Neural cell (in vitro differentiated cells): ENCODE data around the gene SPOCK1. TPM values are rescaled to one million over a fixed set of nuclear protein-coding genes. Genes with fewer than 3 reads are reported as not detected.

Source experiments
- H2AFZ ChIP-seq: fragments of 200-600, 300-800 bp; sonication (generic), shearing (Covaris generic); 2 replicates; pipeline ENCODE4 v1.6.0; 2014; ENCODE audit warnings: low read depth, mild to moderate bottlenecking, antibody characterized with exemption, low read length, moderate library complexity
- H3F3A ChIP-seq: fragments of 200-600 bp; shearing (Covaris generic); 2 replicates; pipeline ENCODE4 v1.6.1; 2016; ENCODE audit warnings: mild to moderate bottlenecking, moderate library complexity, mixed read lengths, antibody characterized with exemption, low read length; ENCODE audit not compliant: insufficient read depth, poor library complexity, severe bottlenecking
- H3K27ac ChIP-seq: fragments of 200-600, 300-800 bp; sonication (generic), shearing (Covaris generic); 2 replicates; pipeline ENCODE4 v1.5.1; 2014; ENCODE audit warnings: mild to moderate bottlenecking, low read length, moderate library complexity
- H3K27me3 ChIP-seq: fragments of 300-800, 200-600 bp; sonication (generic), shearing (Covaris generic); 2 replicates; pipeline ENCODE4 v1.6.0; 2014; ENCODE audit warnings: mild to moderate bottlenecking, low read depth, low read length, moderate library complexity; ENCODE audit not compliant: insufficient read depth
- H3K36me3 ChIP-seq: fragments of 300-800, 200-600 bp; sonication (generic), shearing (Covaris generic); 2 replicates; pipeline ENCODE4 v1.5.1; 2014; ENCODE audit warnings: mild to moderate bottlenecking, antibody characterized with exemption, low read length, moderate library complexity; ENCODE audit not compliant: insufficient read depth
- H3K4me2 ChIP-seq: fragments of 300-800, 200-600 bp; sonication (generic), shearing (Covaris generic); 2 replicates; pipeline ENCODE4 v1.6.0; 2014; ENCODE audit warnings: mild to moderate bottlenecking, low read length
- H3K4me3 ChIP-seq: fragments of 300-800, 200-600 bp; sonication (generic), shearing (Covaris generic); 2 replicates; pipeline ENCODE4 v1.5.1; 2014; ENCODE audit warnings: mild to moderate bottlenecking, low read length, moderate library complexity
- H3K79me2 ChIP-seq: fragments of 200-600 bp; shearing (Covaris generic); replicated peaks from 2 replicates; pipeline ENCODE4 v1.6.0; 2014; ENCODE audit warnings: mild to moderate bottlenecking, low read length, moderate library complexity; ENCODE audit not compliant: insufficient read depth
- H3K9ac ChIP-seq: fragments of 300-800, 200-600 bp; sonication (generic), shearing (Covaris generic); 2 replicates; pipeline ENCODE4 v1.6.1; 2016; ENCODE audit warnings: mild to moderate bottlenecking, low read length, mixed read lengths
- H3K9me2 ChIP-seq: fragments of 200-600 bp; shearing (Covaris generic); 2 replicates; pipeline ENCODE4 v1.6.1; 2016; ENCODE audit warnings: mild to moderate bottlenecking, low read length, mixed read lengths; ENCODE audit not compliant: insufficient read depth
- H3K9me3 ChIP-seq: fragments of 200-600, 300-800 bp; sonication (generic), shearing (Covaris generic); 2 replicates; pipeline ENCODE4 v1.6.1; 2016; ENCODE audit warnings: mild to moderate bottlenecking, mixed run types, low read length, moderate library complexity, mixed read lengths
- H4K20me1 ChIP-seq: fragments of 200-600 bp; shearing (Covaris generic); 2 replicates; pipeline ENCODE4 v1.6.1; 2016; ENCODE audit warnings: mild to moderate bottlenecking, mixed run types; ENCODE audit not compliant: insufficient read depth
- CTCF ChIP-seq: fragments of 450-650 bp; IDR thresholded peaks from 2 replicates; pipeline ENCODE4 v1.5.1; 2014; ENCODE audit warnings: antibody characterized with exemption, mild to moderate bottlenecking, moderate library complexity; ENCODE audit not compliant: poor library complexity, severe bottlenecking
- EP300 ChIP-seq: fragments of 450-650 bp; conservative IDR thresholded peaks from 2 replicates; pipeline ENCODE4 v1.6.1; 2014; ENCODE audit warnings: antibody characterized with exemption, mild to moderate bottlenecking, moderate library complexity; ENCODE audit not compliant: poor library complexity, severe bottlenecking
- EZH2 ChIP-seq: fragments of 200-600, 300-800 bp; shearing (Covaris generic), sonication (generic); IDR thresholded peaks from 2 replicates; pipeline ENCODE4 v1.6.1; 2014; ENCODE audit warnings: antibody characterized with exemption, low read length, borderline replicate concordance, mild to moderate bottlenecking; ENCODE audit not compliant: insufficient read depth, poor library complexity, severe bottlenecking
- MXI1 ChIP-seq: fragments of 450-650 bp; conservative IDR thresholded peaks from 2 replicates; pipeline ENCODE4 v1.6.1; 2014; ENCODE audit warnings: antibody characterized with exemption, mild to moderate bottlenecking; ENCODE audit not compliant: poor library complexity, severe bottlenecking
- POLR2AphosphoS5 ChIP-seq: IDR thresholded peaks from 2 replicates; pipeline ENCODE4 v1.6.1; 2012
- RAD21 ChIP-seq: fragments of 450-650 bp; conservative IDR thresholded peaks from 2 replicates; pipeline ENCODE4 v1.6.1; 2014; ENCODE audit warnings: antibody characterized with exemption, mild to moderate bottlenecking, moderate library complexity
- REST ChIP-seq: IDR thresholded peaks from 2 replicates; pipeline ENCODE4 v1.6.1; 2012; ENCODE audit warnings: borderline replicate concordance
- SMC3 ChIP-seq: fragments of 450-650 bp; conservative IDR thresholded peaks from 2 replicates; pipeline ENCODE4 v1.6.1; 2014; ENCODE audit warnings: antibody characterized with exemption, mild to moderate bottlenecking, moderate library complexity; ENCODE audit not compliant: poor library complexity
- TAF1 ChIP-seq: IDR thresholded peaks from 2 replicates; pipeline ENCODE4 v1.6.1; 2012; ENCODE audit warnings: low read depth
- polyA plus RNA-seq: library from polyadenylated mRNA; depleted of rRNA; stranded (reverse); fragments of >200 nt; gene quantifications from 2 replicates; pipeline ENCODE4 v1.2.3, GENCODE V29; 2014

Gene SPOCK1
- polyA plus RNA-seq, 1 donor from 2014 or later: 33.6 TPM

- no peaks in the 10 kb centered on the region for H3K79me2 ChIP-seq
Observed at GRCh38 chr5:137174196-137174595, 324.9 kb downstream of the SPOCK1 start.

GRCh38 chr5:137172258-137172657, 326.9 kb downstream of the SPOCK1 start:
- no peak overlapping the region for H3K9ac ChIP-seq
- H3K27me3 ChIP-seq: no peaks in the 10 kb centered on the region
- no peak overlapping the region for H2AFZ ChIP-seq
- H3K4me3 ChIP-seq: peak overlapping the region; percentile 11
- H3K9me3 ChIP-seq: no peaks in the 10 kb centered on the region
- H3K9me2 ChIP-seq: no peaks in the 10 kb centered on the region
- H3F3A ChIP-seq: no peaks in the 10 kb centered on the region
- no peak overlapping the region for H3K4me2 ChIP-seq
- peak overlapping the region; percentile 21 for H3K27ac ChIP-seq
- no peaks in the 10 kb centered on the region for H3K36me3 ChIP-seq
- H3K79me2 ChIP-seq: no peaks in the 10 kb centered on the region
- no peaks in the 10 kb centered on the region for H4K20me1 ChIP-seq
- TF ChIP-seq RAD21 (no peak), REST (no peak), TAF1 (no peak), EZH2 (no peak), CTCF (no peak), SMC3 (no peak), POLR2AphosphoS5 (no peak)

More at GRCh38 chr5:137174196-137174595, 324.9 kb downstream of the SPOCK1 start:
- no peaks in the 10 kb centered on the region for H3K36me3 ChIP-seq
- TF ChIP-seq CTCF (no peak), REST (no peak), RAD21 (no peak), MXI1 (no peak), EP300 (no peak), TAF1 (no peak), POLR2AphosphoS5 (no peak), SMC3 (no peak), EZH2 (no peak)
- no peaks in the 10 kb centered on the region for H3K9me2 ChIP-seq
- H3K27me3 ChIP-seq: no peaks in the 10 kb centered on the region
- no peak overlapping the region for H3K9ac ChIP-seq
- H3K4me2 ChIP-seq: no peak overlapping the region
- H3F3A ChIP-seq: no peaks in the 10 kb centered on the region
- H3K27ac ChIP-seq: no peak overlapping the region
- H4K20me1 ChIP-seq: no peaks in the 10 kb centered on the region
- H3K4me3 ChIP-seq: no peak overlapping the region
- no peaks in the 10 kb centered on the region for H3K9me3 ChIP-seq
- no peak overlapping the region for H2AFZ ChIP-seq
